ENCODE results near the gene S100A11. TPM values are rescaled to one million over a fixed set of nuclear protein-coding genes. Genes with fewer than 3 reads are reported as not detected.

Gene S100A11
- total RNA-seq, 1 donor from 2014 or later: 142 TPM

DNA sequence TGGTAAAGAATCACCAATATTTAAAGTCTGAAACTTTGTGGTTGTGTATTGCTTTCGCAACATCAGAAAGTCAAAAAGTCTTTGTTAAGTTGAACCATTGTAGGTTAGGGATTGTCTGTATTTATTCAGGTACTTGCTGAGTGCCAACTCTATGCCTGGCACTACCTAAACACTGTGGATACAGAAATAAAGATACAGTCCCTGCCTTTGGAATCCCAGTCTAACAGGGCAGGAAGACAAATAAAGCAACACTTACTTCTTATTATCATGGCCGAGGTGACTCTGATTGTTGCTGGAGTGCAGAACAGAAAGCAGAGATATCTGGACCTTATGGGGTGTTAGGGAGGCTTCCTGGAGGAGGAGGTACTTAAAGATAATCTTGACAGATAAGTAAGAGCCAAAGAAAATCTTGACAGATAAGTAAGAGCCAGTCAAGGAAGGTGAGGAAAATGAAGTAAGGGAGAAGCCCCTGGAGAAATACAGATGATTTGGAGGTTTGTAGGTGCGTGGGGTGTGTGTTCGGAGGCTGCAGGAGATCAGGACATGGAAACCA lies 31.4 kb downstream of the S100A11 start:
- Mint-ChIP-seq H3K36me3 (ENCODE audit: insufficient read depth) (no peaks in the 10 kb centered on the region), H3K4me1 (ENCODE audit: low read depth) (peaks cover 8% of the 10 kb centered on the region), H3K4me3 (ENCODE audit: low read depth) (no peak overlapping the region), H3K27me3 (peaks cover 12% of the 10 kb centered on the region), H3K9me3 (ENCODE audit: low read depth) (no peaks in the 10 kb centered on the region), H3K27ac (no peak overlapping the region)
- TF ChIP-seq, protein P1, sequence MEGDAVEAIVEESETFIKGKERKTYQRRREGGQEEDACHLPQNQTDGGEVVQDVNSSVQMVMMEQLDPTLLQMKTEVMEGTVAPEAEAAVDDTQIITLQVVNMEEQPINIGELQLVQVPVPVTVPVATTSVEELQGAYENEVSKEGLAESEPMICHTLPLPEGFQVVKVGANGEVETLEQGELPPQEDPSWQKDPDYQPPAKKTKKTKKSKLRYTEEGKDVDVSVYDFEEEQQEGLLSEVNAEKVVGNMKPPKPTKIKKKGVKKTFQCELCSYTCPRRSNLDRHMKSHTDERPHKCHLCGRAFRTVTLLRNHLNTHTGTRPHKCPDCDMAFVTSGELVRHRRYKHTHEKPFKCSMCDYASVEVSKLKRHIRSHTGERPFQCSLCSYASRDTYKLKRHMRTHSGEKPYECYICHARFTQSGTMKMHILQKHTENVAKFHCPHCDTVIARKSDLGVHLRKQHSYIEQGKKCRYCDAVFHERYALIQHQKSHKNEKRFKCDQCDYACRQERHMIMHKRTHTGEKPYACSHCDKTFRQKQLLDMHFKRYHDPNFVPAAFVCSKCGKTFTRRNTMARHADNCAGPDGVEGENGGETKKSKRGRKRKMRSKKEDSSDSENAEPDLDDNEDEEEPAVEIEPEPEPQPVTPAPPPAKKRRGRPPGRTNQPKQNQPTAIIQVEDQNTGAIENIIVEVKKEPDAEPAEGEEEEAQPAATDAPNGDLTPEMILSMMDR (IDR thresholded peaks at IDR 0.05; ENCODE audit: unreplicated experiment): no peak
- DNase-seq (ENCODE audit: low spot score, unreplicated experiment): no peak

DNA sequence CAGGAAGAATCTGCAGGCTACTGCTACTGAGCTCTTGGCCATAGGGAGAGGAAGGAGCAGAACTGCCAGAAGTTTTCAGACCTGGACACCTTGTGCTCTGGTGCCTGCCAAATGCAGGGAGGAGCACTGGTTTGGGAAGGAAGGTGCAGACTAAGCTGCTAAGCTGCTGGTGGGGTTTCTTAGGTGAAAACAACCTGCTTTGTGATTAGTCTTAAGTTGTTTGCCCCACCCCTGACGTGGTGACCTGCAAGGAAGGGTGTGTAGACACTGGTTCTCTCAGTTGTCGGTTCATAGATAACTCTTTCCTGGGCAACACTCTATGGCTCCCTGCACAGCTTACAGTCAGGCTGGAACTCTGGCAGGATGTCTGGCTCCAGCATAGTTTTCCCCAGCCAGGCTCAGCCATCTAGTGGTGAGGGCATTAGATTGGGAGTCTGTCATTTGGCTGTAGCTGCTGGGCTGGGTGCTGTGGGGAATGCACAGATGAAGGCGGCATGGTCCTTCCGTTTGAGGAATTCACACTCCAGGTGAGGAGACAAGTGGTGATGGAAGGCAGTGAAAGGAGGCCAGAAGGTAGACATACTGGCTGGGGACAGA lies 32.9 kb downstream of the S100A11 start:
- Mint-ChIP-seq H3K27me3 (peaks cover 12% of the 10 kb centered on the region), H3K4me1 (ENCODE audit: low read depth) (peaks cover 6% of the 10 kb centered on the region), H3K9me3 (ENCODE audit: low read depth) (no peaks in the 10 kb centered on the region), H3K27ac (no peak overlapping the region), H3K36me3 (ENCODE audit: insufficient read depth) (no peaks in the 10 kb centered on the region), H3K4me3 (ENCODE audit: low read depth) (no peak overlapping the region)
- TF ChIP-seq, protein P1 (IDR thresholded peaks at IDR 0.05; ENCODE audit: unreplicated experiment): no peak
- no peak for DNase-seq (ENCODE audit: low spot score, unreplicated experiment)

DNA sequence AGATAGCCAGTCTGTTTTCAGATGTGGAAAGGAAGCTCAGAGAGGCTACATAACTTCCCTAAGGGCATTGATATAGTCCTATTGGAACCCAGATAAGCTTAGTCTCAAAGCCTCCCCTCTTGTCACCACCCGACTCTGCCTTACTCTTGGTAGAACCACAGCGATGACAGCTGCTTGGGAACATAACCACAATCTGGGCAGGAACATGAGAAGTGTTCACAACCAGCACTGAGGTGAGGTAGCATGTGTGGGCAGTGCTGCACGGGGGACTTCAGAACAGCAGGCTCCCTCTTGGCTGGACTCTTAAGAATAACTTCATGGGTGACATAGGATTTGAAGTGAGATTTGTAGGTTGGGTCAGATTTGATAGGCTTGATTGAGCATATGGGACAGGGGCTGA lies 33.8 kb downstream of the S100A11 start:
- TF ChIP-seq, protein P1 (IDR thresholded peaks at IDR 0.05; ENCODE audit: unreplicated experiment): no peak
- H3K4me3 Mint-ChIP-seq (ENCODE audit: low read depth): no peak overlapping the region
- H3K27me3 Mint-ChIP-seq: peaks cover 12% of the 10 kb centered on the region
- H3K9me3 Mint-ChIP-seq (ENCODE audit: low read depth): no peaks in the 10 kb centered on the region
- no peaks in the 10 kb centered on the region for H3K36me3 Mint-ChIP-seq (ENCODE audit: insufficient read depth)
- DNase-seq (ENCODE audit: low spot score, unreplicated experiment): no peak
- H3K4me1 Mint-ChIP-seq (ENCODE audit: low read depth): peaks cover 6% of the 10 kb centered on the region
- no peak overlapping the region for H3K27ac Mint-ChIP-seq

GRCh38 chr1:152001631-152002584 lies 34.9 kb downstream of the S100A11 start:
- H3K36me3 Mint-ChIP-seq (ENCODE audit: insufficient read depth): no peaks in the 10 kb centered on the region
- TF ChIP-seq, protein P1 (IDR thresholded peaks at IDR 0.05; ENCODE audit: unreplicated experiment): peak; percentile 89
- peaks cover 12% of the 10 kb centered on the region for H3K27me3 Mint-ChIP-seq
- H3K9me3 Mint-ChIP-seq (ENCODE audit: low read depth): no peaks in the 10 kb centered on the region
- H3K4me3 Mint-ChIP-seq (ENCODE audit: low read depth): no peak overlapping the region
- DNase-seq (ENCODE audit: low spot score, unreplicated experiment): peak; percentile 74
- H3K27ac Mint-ChIP-seq: peak overlapping the region; percentile 39
- H3K4me1 Mint-ChIP-seq (ENCODE audit: low read depth): peaks cover 6% of the 10 kb centered on the region

DNA sequence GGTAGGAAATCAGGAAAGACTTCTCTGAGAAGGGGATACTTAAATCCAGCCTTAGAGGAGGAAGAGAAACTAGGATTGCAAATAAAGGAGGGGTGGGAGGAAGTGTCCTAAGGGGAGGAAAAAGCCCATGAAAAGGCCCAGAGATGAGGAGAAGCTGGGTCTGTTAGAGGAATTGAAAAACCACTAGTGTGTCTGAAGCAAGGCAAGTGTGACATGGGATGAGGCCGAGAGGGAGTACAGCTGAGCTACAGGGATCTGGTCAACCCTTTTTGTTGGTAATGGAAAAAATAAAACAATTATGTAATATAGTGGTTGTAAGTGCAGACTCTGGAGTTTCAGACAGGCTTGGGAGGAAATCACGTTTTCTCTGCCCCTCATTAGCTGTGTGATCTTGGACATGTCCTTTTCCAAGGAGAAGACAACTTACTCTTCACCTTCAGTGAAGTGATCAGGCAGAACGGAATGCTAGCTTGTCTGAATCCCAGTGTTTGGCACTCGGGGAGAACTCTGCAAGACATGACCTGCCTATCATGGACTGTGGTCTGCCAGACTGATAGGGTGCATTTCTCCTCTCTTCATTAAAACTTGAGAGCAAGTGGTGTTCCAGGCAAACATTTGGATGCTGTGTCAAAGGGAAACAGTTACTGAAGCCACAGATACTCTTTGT lies 35.7 kb downstream of the S100A11 start:
- Mint-ChIP-seq H3K27ac (no peak overlapping the region), H3K4me1 (ENCODE audit: low read depth) (peaks cover 7% of the 10 kb centered on the region), H3K9me3 (ENCODE audit: low read depth) (no peaks in the 10 kb centered on the region), H3K27me3 (peaks cover 12% of the 10 kb centered on the region), H3K4me3 (ENCODE audit: low read depth) (no peak overlapping the region), H3K36me3 (ENCODE audit: insufficient read depth) (no peaks in the 10 kb centered on the region)
- TF ChIP-seq, protein P1 (IDR thresholded peaks at IDR 0.05; ENCODE audit: unreplicated experiment): no peak
- no peak for DNase-seq (ENCODE audit: low spot score, unreplicated experiment)
